CD4-positive, alpha-beta T cell treated with Interleukin-6 for 4 hours (primary cell): ENCODE data around the gene TEAD2.

ENCODE experiments used
- DNase-seq: peaks from one replicate; pipeline ENCODE4 v3.0.0-alpha.2; 2020; ENCODE audit warnings: mixed read lengths

TEAD2 gene

DNA sequence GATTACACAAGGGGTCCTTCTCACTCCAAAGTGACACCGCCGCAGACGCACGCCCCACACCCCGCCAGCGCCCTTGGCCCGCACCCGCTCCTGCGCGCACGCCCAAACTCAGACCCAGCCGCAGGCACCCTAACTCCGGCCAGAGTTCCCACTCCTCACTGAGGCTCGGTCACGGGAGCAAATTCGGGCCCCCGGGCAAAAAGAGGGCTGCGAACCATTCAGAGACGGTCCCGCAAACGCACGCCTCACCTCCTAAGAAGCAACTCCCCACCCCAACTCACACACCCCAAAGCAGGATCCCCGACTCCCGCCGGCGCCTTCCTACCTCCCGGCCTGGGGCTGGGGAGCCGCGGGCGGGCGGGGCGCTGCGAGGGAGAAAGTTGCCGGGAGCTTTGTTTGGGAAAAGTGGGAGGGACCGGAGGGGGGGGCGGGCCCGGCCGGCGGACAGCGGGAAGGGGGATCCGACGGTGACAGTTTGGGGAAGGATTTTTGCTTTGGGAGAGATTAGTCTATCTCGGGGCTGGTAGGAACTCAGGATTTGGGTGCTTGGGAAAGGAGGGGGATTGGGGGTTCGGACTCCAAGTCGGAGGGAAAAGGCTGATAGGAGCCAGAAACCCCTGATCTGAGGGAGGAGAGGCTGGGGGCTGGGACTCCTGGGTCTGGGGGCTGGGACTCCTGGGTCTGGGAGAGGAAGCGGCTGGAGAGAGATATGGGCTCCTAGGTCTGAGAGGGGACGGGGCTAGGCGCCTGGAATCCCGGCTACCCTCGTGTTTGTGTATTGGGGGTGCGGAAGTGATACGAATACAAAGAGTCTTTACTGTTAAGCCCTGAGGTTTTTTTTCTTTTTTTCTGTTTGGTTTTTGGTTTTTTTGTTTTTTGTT lies at the start of gene TEAD2:
Gene TEAD2 (minus strand): TSS at position 369 of the 881 bp plus-strand sequence. CDS start 2,341 bp downstream, outside the sequence.
- DNase-seq = peak; percentile 16

GRCh38 chr19:49411681-49412326 lies 49.6 kb upstream of the TEAD2 start:
- no peak for DNase-seq

GRCh38 chr19:49409441-49410029 lies 47.3 kb upstream of the TEAD2 start:
- peak; percentile 41 for DNase-seq

- no peak for DNase-seq
Observed at GRCh38 chr19:49408816-49409440, 46.7 kb upstream of the TEAD2 start.

DNA sequence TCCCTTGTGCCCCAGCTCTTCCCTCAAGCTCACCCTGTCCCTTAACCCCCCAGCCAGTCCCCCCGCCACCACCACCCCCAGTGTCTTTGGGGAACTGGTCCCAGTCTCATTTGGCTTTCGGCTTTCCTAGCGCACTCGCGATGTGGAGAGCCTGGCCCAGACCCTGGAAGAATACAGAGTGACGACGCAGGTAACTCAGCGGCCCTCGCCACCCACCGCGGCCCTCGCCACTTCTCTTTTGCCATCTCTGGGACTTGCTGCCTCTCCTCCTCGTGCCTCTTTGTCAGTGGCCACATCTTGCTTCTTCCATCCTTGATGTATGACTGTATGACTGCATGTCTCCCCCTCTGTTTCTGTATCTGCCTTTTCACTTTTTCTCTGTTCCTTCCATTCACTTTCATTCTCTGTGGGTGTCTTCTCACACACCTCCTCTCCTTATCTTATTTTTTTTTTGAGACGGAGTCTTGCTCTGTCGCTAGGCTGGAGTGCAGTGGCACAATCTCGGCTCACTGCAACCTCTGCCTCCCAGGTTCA lies 45.3 kb upstream of the TEAD2 start:
- no peak for DNase-seq

GRCh38 chr19:49407079-49407478 lies 44.9 kb upstream of the TEAD2 start:
- DNase-seq = no peak

DNA sequence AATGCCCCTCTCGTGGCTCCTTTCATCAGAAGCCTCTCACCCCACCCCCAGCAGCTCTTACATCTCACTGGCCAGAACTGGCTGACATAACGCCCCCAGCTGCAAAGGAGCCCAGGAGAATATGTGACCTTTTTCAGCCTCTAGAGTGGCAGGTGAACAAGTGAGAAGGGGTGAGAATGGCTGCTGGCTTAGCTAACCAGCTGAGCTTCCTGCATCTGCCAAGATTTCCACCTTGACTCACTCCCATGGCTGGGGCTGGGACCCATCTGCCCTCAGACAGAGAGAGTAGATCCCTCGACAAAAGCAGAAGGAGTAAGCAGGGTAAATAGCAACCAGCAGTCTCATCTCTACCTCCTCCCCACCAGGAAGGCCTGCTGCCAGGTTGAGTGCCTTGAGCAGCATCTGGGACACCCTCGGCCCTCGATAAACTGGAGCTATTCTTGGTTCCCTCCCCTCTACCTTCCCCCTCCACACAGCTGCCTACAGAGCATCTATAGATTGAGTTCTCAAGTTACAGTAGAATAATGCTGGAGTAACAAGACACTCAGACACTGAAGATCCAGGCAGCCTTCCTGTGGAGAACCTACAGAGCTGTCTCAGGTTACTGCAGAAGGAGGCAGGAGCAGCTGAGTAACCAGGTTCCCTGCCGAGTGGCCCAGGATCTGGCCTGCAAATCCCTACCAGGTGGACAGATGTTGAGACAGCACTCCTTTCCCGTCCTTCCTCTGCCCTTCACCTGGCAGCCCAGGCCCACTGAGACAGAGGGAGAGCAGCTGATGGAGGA lies 41.4 kb upstream of the TEAD2 start:
- DNase-seq = no peak

- no peak for DNase-seq
Observed at GRCh38 chr19:49400029-49400428, 37.8 kb upstream of the TEAD2 start.

DNA sequence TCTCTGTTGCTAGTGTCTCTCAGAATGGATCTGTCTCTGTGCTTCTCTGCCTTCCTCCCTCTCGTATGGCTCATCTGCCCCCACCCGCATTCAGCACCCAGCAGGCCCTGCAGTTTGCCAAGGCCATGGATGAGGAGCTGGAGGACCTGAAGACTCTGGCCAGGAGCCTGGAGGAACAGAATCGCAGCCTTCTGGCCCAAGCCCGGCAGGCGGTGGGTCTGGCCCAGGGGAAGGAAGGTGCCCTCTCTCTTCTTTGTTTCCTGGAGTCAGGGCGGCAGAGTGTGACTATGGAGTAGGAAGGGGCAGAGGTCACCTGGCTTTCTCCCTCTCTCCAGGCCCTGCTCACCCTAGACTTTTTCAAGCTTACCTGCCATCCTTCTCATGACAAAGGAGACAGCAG lies 36.7 kb upstream of the TEAD2 start:
- DNase-seq = no peak

DNA sequence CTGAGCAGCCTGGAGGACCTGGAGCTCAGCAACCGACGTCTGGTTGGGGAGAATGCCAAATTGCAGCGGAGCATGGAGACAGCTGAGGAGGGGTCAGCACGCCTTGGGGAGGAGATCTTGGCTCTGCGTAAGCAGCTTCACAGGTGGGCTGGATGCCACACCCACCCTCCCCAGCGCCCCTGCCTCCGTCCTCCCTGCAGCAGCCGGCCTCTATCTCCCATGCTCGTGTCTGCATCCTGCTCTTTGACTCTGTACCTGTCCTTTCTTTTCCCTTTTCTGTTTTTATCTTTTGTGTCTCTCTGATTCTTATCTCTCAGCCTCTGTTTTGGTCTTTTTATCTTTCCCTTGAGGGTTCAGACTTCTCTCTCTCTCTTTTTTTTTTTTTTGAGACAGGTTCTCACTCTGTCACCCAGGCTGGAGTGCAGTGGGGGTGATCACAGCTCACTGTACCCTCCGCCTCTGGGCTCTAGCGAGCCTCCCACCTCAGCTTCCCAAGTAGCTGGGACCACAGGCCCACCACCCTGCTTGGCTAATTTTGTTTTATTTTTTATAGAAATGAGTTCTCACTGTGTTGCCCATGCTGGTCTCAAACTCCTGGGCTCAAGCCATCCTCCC lies 35.9 kb upstream of the TEAD2 start:
- DNase-seq = peak; percentile 30

DNA sequence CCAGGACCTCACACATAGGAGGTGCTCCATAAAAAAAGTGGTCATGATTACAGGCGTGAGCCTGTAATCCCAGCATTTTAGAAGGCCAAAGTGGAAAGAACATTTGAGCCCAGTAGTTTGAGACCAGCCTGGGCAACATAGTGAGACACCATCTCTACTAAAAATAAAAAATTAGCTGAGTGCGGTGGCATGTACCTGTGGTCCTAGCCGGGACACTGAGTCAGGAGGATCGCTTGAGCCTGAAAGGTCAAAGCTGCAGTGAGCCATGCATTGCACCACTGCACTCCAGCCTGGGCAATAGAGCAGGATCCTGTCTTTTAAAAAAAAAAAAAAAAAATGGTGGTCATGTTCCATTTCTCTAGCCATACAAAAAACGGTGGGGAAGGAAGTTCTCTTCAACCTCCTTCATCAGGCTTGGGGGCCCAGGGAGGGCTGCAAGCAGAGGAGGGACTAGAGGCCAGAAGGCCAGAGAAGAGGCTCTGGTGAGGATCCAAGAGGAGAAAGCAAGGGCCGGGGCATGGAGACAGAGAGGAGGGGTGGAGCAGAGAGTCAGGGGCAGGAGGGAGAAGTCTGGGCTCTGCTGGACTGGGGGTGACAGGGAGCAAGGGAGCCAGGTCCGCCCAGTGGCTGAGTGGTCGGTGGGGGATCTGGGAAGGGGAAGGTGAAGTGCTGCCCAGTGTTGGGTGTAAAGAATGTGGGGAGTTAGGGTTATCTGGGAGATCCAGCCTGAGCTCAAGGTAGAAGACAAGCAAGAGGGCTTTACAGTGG lies 34.7 kb upstream of the TEAD2 start:
- DNase-seq = no peak

DNA sequence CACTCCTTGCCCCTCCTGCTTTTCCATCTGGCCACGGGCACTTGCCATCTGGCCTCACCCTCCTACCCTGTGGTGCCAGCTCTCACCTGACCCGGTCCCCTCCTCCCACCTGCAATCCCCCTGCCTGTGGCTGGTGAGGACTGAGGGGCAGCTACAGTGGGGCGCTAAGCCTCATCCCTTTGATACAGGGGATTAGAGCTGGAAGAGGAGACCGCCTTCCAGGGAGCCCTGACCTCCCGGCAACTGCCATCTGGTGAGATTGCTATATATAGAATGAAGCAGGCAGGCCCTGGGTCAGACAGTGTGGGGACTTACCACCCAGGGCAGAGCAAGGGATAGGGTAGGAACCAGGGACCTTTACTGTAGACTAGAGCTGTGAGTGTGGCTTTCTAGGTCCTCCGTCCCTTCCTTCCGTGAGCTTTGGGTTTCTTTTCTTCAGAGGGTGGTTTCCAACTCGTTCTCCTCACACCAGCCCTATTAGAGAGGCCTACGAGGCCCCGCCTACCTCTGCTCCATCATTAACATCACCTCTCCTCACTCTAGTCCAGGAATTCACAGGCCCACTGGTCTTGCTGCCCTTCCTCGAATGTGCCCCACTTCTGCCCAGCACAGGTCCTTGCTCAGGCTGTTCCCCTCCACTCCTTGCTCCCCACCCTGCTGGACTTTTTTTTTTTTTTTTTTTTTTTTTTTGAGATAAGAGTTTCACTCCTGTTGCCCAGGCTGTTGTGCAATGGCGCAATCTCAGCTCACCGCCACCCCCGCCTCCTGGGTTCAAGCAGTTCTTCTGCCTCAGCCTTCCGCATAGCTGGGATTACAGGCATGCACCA lies 33.6 kb upstream of the TEAD2 start:
- no peak for DNase-seq

GRCh38 chr19:49393881-49394280 lies 31.7 kb upstream of the TEAD2 start:
- DNase-seq = no peak

GRCh38 chr19:49391581-49392399 lies 29.6 kb upstream of the TEAD2 start:
- DNase-seq = peak; percentile 88

DNA sequence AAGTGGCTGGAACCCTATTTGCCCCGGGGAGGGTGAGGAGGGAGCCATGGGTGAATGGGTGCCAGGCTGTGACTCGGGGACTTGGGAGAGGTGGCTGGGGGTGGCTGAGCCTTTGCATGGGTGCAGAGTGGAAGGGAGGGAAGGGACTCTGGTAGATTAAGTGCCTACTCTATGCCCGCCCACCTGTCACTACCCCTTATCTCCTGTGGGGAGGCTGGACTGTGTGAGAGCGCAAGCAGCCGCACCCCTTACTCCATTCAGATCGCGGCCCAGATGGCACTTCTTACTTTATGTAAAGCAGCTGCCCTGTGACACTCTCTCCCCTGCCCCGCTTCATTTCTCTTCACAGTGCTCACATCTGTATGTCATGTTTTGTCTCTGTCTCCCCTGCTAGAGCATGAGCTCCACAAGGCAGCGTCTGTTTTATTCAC lies 28.7 kb upstream of the TEAD2 start:
- no peak for DNase-seq

DNA sequence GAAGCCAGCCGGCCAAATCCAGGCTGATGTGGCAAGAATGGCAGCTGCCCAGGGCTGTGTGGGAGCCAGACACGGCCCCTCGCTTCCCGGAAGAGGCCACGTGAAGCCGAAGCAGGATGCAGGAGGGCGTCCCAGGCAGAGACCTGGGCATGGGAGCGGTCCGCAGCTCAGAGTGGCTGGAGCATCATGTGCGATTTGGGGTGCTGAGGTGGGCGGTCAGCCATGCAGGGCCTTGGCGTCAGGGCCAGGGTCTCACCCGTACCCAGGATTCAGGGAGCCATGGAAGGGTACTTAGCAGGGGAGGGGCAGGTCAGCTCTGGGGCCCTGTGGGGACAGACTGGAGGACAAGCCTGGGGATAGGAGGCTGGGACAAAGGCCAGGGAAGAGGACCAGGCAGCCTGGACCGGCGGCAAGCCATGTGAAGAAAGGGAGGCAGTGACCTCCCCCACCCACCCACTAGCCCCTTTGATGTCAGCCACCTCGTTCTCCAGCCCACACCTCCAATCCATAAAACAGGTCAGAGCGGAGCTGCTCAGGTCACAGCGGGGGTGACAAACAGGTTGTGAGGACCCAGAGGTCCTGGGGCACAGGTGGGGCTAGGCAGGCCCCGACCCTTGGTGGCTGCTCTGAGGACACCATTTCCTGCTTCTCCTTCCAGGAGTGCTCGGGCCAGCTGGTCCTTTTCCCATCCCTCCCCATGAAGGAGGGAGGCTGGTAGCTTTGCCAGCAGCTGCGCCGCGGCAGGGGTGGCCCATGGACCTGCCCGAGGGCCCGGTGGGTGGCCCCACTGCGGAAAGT lies 28.1 kb upstream of the TEAD2 start:
- DNase-seq = no peak

DNA sequence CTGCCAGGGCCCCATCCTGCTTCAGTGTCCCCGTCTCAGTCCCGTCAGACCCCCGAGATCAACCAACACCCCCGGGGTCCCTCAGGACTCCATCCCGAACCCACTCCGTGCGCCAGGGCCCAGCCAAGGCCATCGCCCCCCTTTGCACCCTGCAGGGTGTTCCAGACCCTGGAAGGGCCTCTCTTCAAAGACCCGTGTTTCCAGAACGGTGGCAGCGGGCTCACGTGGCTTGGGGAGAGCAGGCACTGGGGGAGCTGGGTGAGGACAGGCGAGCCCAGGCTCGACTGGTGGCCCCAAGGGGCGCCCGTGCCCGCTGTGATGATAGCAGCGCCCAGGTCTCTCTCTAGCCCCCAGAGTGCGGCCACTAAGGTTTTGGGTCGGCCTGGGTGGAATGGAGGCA lies 27.2 kb upstream of the TEAD2 start:
- no peak for DNase-seq

DNA sequence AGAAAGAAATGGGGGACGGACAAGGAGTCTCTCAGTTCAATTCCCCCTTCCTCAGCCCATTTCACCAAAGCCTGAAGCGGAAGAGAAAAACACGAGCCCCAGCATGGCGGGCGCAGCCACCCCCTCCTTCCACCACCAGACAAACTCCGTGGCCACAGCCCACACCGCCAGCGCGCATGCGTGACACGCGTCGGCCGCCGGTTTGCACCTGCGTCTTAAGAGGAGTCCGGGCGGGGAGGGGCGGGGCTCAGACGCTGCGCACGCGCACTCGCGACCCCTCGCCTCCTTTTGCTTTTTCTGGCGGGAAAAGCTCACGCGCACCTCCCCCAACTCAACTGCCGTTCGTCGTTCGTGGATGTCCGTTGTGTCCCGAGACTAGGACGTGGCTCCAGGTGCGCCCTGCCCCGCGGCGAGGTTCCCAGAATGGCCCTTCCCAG lies 25.7 kb upstream of the TEAD2 start, which contains the start of gene KASH5:
Gene KASH5 (plus strand): TSS at position 314 of the 437 bp plus-strand sequence. CDS start 2,635 bp downstream, outside the sequence.
- DNase-seq = peak; percentile 78
